ENCODE results near the gene CCDC186.

The CCDC186 gene

GRCh38 chr10:114173921-114174694 is at the start of gene CCDC186:
Gene CCDC186 (minus strand): TSS chr10:114174203. CDS start chr10:114163268, 10,935 bp downstream.
- no peak for DNase-seq

GRCh38 chr10:114223066-114223465 is 49.1 kb upstream of the CCDC186 start:
- DNase-seq, result no peak

GRCh38 chr10:114221235-114221634 is 47.2 kb upstream of the CCDC186 start:
- DNase-seq, result no peak

DNA sequence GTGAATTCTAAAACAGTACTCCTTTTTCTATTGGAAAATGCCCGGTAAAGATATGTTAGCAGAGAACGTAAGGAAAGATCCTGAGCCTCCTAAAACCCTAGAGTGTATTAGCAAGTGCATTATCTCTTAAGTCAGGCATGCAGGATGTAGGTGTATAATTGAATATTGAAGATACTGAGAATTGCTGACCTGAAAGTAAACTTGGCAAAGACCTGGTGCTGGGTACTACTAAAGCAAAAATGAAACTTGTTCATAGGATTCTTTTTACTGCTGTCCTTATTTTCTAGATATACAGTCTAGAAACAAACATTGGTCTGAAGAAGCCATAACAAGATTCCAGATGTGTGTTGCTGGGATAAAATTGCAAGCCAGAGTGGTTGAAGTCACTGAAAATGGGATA is 46.3 kb upstream of the CCDC186 start:
- no peak for DNase-seq

DNA sequence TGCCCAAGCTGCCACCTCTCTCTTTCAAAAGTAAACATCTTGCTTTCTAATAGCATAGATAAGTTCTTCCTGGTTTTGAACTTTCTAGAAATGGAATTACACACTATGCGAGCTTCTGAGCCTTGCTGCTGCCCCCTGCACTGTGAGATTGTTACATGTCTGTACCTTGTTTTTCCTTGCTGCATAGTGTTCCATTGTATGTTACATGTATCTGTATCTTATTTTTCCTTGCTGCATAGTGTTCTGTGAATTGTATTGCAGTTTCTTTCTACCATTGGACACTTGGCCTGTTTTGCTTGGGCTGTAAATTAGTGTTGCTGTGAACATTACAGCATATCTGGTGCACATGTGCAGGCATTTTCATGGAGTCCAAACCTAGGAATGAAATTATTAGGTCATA is 41.0 kb upstream of the CCDC186 start:
- no peak for DNase-seq

- DNase-seq, result no peak
Observed at GRCh38 chr10:114212153-114212552, 38.1 kb upstream of the CCDC186 start.

DNA sequence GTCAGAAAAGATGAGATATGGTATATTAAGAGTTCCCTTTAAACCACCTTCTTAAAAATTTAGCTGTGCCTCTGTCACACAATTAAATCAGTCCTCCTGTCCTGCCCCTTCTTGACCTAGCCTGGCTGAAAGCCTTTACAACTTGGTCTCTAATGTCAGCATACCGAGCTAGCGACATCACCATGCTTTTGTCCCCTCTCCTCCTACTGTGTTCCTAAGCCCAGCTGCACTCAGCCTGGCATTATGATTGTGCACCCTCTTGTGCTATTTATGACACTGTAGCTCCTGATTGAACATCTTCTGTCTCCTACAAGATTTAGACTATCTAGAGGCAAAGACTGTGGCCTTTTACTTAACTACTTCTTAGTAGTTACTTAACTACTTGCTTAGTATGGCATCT is 34.3 kb upstream of the CCDC186 start:
- no peak for DNase-seq

- DNase-seq, result no peak
Observed at GRCh38 chr10:114207349-114207748, 33.3 kb upstream of the CCDC186 start.

DNA sequence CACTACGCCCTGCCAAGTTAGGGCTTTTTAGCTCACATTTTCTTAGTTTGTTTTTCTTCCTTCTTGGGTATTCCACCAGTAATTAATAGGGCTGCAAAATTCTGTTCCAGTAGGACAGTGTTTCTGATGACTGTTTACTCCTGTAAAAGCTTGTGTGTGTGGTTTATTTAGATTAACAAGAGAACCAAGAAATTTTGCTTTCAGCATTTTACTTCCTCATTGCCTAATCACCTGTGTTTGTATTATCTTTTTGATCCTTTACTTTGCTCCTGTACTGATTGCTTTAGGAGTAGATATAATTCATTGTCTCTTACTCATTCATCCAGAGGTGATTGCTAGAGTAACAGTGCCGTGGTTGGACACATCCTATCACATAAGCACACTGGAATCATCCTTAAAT is 32.9 kb upstream of the CCDC186 start:
- no peak for DNase-seq

DNA sequence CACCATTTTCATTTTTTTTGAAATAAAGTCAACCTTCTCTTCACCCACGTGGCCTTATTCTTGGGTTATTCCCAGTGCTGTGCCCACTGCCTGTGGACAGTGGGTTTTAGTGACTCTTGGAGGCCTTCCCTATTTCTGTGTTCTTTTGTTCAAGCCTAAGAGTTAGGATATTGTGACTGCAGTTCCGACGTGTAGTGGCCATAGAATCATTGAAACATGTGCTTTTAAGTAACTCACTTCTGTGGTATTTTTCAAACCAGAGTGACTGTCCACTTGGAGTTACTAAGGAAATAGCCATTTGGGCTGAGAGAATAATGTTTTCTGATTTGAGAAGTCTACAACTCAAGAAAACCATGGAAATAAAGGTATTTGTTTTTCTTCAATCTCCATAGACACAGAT is 28.8 kb upstream of the CCDC186 start:
- no peak for DNase-seq

GRCh38 chr10:114199239-114199638 is 25.2 kb upstream of the CCDC186 start:
- no peak for DNase-seq

- no peak for DNase-seq
Observed at GRCh38 chr10:114195079-114195478, 21.1 kb upstream of the CCDC186 start.

GRCh38 chr10:114189700-114190099 is 15.7 kb upstream of the CCDC186 start:
- DNase-seq, result no peak

- DNase-seq, result no peak
Observed at GRCh38 chr10:114188900-114189299, 14.9 kb upstream of the CCDC186 start.

DNA sequence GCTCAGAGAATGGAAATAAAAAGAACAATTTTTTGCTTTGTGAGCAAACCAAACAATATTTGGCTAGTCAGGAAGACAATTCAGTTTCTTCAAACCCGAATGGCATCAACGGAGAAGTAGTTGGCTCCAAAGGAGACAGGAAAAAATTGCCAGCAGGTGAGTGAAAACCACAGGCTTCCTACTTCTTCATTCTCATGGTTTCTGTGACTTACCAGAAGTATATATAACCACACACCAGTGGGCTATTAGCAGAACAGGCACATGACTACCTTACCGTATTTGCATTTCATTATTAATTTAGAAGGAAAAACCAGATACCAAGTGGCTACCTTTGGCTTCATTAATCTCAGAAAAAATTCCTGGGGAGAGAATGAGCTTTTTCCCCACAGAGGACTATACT is 14.0 kb upstream of the CCDC186 start:
- DNase-seq, result no peak

DNA sequence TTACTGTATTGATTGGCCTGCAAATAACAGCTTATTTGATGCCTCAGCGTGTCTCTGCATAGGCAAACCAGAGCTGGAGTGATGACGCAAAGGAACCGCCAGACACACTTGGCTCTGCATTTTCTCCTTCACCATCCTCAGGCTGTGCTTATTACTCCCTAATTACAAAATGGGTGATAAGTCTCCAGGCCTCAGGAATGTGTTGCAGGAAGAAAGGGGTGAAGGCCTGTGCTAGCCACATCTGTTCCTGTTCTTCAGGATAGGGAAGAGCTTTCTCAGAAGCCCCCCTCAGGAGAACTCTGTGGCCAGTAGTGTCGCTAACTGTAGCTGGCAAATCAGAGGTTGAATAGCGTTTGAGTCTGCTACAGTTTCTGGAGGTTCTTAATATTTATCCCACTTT is 10.3 kb upstream of the CCDC186 start:
- DNase-seq, result no peak

GRCh38 chr10:114183563-114183962 is 9.6 kb upstream of the CCDC186 start:
- no peak for DNase-seq

- no peak for DNase-seq
Observed at GRCh38 chr10:114181971-114182370, 8.0 kb upstream of the CCDC186 start.

- no peak for DNase-seq
Observed at GRCh38 chr10:114180937-114181336, 6.9 kb upstream of the CCDC186 start.

- no peak for DNase-seq
Observed at GRCh38 chr10:114179747-114180146, 5.7 kb upstream of the CCDC186 start.

- no peak for DNase-seq
Observed at GRCh38 chr10:114179148-114179547, 5.1 kb upstream of the CCDC186 start, which contains the start of gene TDRD1. Gene TDRD1 (plus strand): TSS chr10:114179353. CDS start chr10:114187832, 8,479 bp downstream.

- DNase-seq, result no peak
Observed at GRCh38 chr10:114176511-114176910, 2.5 kb upstream of the CCDC186 start.

GRCh38 chr10:114175667-114176066 is 1.7 kb upstream of the CCDC186 start:
- no peak for DNase-seq

GRCh38 chr10:114174695-114175188 is 739 bp upstream of the CCDC186 start:
- no peak for DNase-seq

GRCh38 chr10:114173603-114173920 is 441 bp downstream of the CCDC186 start:
- no peak for DNase-seq

Measured in NCI-H524 treated with DMSO at 0.1 percent for 48 hours (cell line).